Activated CD4-positive, alpha-beta T cell treated with anti-CD3 and anti-CD28 coated beads, Interleukin-2, amount 10 ng/mL, durations not matched to agents 24 days and 14 days (primary cell): ENCODE results near the gene NAA15. TPM values are rescaled to one million over a fixed set of nuclear protein-coding genes. Genes with fewer than 3 reads are reported as not detected.

Source experiments
- total RNA-seq: library from RNA; stranded (reverse); gene quantifications from 2 replicates; pipeline ENCODE4 v1.2.3, GENCODE V29; 2022

Gene NAA15
- total RNA-seq, 1 donor from 2014 or later: 115 TPM

Other genes with a start within 250 kb of the NAA15 start
- 30.1 and 30.5 TPM in 2 replicates for gene ELF2, start 124.3 kb upstream of the NAA15 start, total RNA-seq
- gene MGARP, start 21.3 kb upstream of the NAA15 start, total RNA-seq: 0.14 and 0.21 TPM in 2 replicates
- gene NDUFC1, start 972 bp downstream of the NAA15 start, total RNA-seq: 53.5 and 56.5 TPM in 2 replicates
- gene RAB33B, start 152.6 kb downstream of the NAA15 start, total RNA-seq: 4.4 and 5.7 TPM in 2 replicates